ENCODE measurements around the gene CNNM3. TPM values are rescaled to one million over a fixed set of nuclear protein-coding genes. Genes with fewer than 3 reads are reported as not detected.

CNNM3 gene
- total RNA-seq, 1 experiment from 2014 or later, result 25.1 TPM

DNA sequence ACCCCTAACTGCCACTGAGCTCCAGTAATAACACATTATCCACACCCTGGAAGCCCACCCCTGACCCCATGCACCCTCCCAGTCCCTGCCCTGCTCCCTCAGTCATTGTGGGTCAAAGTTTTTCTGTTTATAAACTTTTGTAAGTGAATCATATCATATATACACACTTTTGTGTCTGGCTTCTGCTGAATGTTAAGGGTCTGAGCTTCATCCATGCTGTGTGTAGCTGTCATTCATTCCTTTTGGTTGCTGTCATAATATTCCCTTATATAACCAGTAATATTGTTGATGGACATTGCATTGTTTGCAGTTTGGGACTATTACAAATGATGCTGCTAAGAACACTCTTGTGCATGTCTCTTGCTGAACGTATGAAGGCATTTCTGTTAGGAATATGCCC, 40.9 kb upstream of the CNNM3 start:
- no peak overlapping the region for H3K27ac Mint-ChIP-seq (ENCODE audit: unreplicated experiment)
- DNase-seq, result no peak
- BruUV-seq (replicated peaks), result no TSS peak
- H3K9me3 Mint-ChIP-seq (ENCODE audit: low read depth, unreplicated experiment), result no peaks in the 10 kb centered on the region
- no peaks in the 10 kb centered on the region for H3K27me3 Mint-ChIP-seq (ENCODE audit: unreplicated experiment)
- peaks cover 18% of the 10 kb centered on the region for H3K4me1 Mint-ChIP-seq (ENCODE audit: low read depth, unreplicated experiment)
- intact Hi-C loops (cut with micrococcal nuclease; ENCODE audit: unreplicated experiment), result no loop called here
- CTCF ChIA-PET, result no interaction called here
- H3K4me3 Mint-ChIP-seq (ENCODE audit: low read depth, unreplicated experiment), result no peak overlapping the region
- TF ChIP-seq, protein P1, sequence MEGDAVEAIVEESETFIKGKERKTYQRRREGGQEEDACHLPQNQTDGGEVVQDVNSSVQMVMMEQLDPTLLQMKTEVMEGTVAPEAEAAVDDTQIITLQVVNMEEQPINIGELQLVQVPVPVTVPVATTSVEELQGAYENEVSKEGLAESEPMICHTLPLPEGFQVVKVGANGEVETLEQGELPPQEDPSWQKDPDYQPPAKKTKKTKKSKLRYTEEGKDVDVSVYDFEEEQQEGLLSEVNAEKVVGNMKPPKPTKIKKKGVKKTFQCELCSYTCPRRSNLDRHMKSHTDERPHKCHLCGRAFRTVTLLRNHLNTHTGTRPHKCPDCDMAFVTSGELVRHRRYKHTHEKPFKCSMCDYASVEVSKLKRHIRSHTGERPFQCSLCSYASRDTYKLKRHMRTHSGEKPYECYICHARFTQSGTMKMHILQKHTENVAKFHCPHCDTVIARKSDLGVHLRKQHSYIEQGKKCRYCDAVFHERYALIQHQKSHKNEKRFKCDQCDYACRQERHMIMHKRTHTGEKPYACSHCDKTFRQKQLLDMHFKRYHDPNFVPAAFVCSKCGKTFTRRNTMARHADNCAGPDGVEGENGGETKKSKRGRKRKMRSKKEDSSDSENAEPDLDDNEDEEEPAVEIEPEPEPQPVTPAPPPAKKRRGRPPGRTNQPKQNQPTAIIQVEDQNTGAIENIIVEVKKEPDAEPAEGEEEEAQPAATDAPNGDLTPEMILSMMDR (IDR thresholded peaks at IDR 0.05; ENCODE audit: unreplicated experiment), result no peak
- peaks cover 7% of the 10 kb centered on the region for H3K36me3 Mint-ChIP-seq (ENCODE audit: insufficient read depth, unreplicated experiment)

DNA sequence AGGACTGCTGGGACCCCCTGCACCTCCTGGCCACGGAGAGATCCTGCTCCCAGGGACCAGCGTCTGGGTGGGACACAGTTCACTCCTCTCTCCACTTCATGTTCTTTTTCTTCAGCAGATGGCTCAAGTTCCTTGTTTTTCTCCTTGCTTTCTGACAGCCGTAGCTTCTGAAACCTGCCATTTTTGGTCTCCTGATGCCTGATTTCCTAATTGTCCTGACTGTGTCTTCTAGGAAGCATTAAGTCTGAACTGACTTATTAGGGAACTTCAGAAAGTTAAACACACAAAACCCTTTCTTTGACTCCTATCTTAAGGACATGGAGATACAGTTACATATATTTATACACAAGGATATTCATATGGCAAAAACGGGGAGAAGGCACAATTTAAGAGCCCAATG, 32.7 kb upstream of the CNNM3 start:
- intact Hi-C loops (cut with micrococcal nuclease; ENCODE audit: unreplicated experiment), result no loop called here
- no peak overlapping the region for H3K4me3 Mint-ChIP-seq (ENCODE audit: low read depth, unreplicated experiment)
- no peaks in the 10 kb centered on the region for H3K36me3 Mint-ChIP-seq (ENCODE audit: insufficient read depth, unreplicated experiment)
- DNase-seq, result no peak
- BruUV-seq (replicated peaks), result no TSS peak
- TF ChIP-seq, protein P1 (IDR thresholded peaks at IDR 0.05; ENCODE audit: unreplicated experiment), result no peak
- no peaks in the 10 kb centered on the region for H3K9me3 Mint-ChIP-seq (ENCODE audit: low read depth, unreplicated experiment)
- CTCF ChIA-PET, result no interaction called here
- no peaks in the 10 kb centered on the region for H3K27me3 Mint-ChIP-seq (ENCODE audit: unreplicated experiment)
- peaks cover 9% of the 10 kb centered on the region for H3K4me1 Mint-ChIP-seq (ENCODE audit: low read depth, unreplicated experiment)
- no peak overlapping the region for H3K27ac Mint-ChIP-seq (ENCODE audit: unreplicated experiment)

DNA sequence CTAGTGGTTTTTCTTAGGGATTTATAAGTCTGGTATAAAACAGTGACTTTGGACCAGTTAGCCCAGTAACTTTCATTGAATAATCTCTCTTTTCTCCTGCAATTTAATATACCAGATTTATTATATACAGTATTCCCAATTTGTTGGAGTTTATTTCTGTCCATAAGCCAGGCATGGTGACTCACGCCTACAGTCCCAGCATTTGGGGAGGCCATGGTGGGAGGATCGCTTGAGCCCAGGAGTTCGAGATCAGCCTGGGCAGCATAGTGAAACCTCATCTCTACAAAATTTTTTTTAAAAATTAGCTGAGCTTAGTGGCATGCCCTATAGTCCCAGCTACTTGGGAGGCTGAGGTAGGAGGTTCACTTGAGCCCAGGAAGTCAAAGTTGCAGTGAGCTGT, 28.7 kb upstream of the CNNM3 start:
- Mint-ChIP-seq H3K27ac (ENCODE audit: unreplicated experiment) (no peak overlapping the region), H3K36me3 (ENCODE audit: insufficient read depth, unreplicated experiment) (no peaks in the 10 kb centered on the region), H3K27me3 (ENCODE audit: unreplicated experiment) (no peaks in the 10 kb centered on the region), H3K4me3 (ENCODE audit: low read depth, unreplicated experiment) (no peak overlapping the region), H3K4me1 (ENCODE audit: low read depth, unreplicated experiment) (peaks cover 9% of the 10 kb centered on the region), H3K9me3 (ENCODE audit: low read depth, unreplicated experiment) (no peaks in the 10 kb centered on the region)
- CTCF ChIA-PET, result no interaction called here
- BruUV-seq (replicated peaks), result no TSS peak
- TF ChIP-seq, protein P1 (IDR thresholded peaks at IDR 0.05; ENCODE audit: unreplicated experiment), result no peak
- no peak for DNase-seq
- intact Hi-C loops (cut with micrococcal nuclease; ENCODE audit: unreplicated experiment), result no loop called here

DNA sequence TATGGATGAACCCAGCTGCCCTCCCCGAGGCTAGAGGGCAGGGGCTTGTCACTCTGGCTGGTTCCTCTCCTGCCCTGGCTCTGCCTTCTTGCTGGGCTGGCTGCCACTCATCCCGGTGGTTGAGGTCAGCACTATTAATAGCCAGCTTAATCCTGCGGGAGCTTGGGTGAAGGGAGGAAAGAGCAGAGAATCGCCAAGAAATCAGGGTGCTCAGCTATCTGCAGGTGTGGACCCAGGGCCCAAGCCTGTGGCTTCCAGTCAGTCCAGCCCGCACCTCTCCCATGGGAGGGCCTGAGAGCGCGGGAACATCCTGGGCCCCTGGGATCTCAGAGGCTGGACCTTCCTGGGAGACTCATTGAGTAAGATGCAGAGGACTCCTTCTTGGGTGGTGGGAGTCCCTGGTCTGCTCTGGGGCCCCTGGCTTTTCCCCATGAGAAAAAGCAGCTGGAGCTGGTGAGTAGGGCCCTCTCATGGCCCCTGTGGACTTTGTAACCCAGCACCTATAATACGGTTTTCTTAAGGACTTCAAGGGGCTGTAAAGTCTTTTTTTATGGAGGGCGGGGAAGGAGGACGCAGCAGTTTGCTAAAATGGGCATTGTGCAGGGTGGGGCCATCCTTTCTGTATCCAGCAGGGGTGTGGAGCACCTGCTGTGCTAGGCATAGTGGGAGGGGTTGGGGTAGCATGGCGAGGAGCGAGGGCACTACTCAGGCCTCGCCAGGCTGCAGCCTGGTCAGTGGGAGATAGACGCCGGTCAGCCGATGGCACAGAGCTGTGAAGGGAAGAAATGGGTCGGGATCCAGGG, 27.4 kb upstream of the CNNM3 start:
- Mint-ChIP-seq H3K4me1 (ENCODE audit: low read depth, unreplicated experiment) (peaks cover 9% of the 10 kb centered on the region), H3K36me3 (ENCODE audit: insufficient read depth, unreplicated experiment) (no peaks in the 10 kb centered on the region), H3K9me3 (ENCODE audit: low read depth, unreplicated experiment) (no peaks in the 10 kb centered on the region), H3K27me3 (ENCODE audit: unreplicated experiment) (no peaks in the 10 kb centered on the region), H3K27ac (ENCODE audit: unreplicated experiment) (no peak overlapping the region), H3K4me3 (ENCODE audit: low read depth, unreplicated experiment) (no peak overlapping the region)
- CTCF ChIA-PET, result interaction anchor here (0.5 kb wide), 1 partner anchor 211 kb away, joined by 5 read pairs; no protein-coding TSS in a partner anchor
- intact Hi-C loops (cut with micrococcal nuclease; ENCODE audit: unreplicated experiment), result no loop called here
- no peak for DNase-seq
- no TSS peak for BruUV-seq (replicated peaks)
- TF ChIP-seq, protein P1 (IDR thresholded peaks at IDR 0.05; ENCODE audit: unreplicated experiment), result no peak

Measured in Calu3 (cell line).